HEK293 (cell line): Measurements from ENCODE around the gene NPHP4.

Experiments
- FEZF1 ChIP-seq: fragments of 450-650 bp; formaldehyde crosslinking; IDR thresholded peaks from 2 replicates; pipeline ENCODE4 v1.5.1; 2016; ENCODE audit warnings: missing biosample characterization, missing genetic modification characterization
- KLF10 ChIP-seq: fragments of 450-650 bp; IDR thresholded peaks from 2 replicates; pipeline ENCODE4 v1.5.1; 2018; ENCODE audit warnings: missing biosample characterization, mild to moderate bottlenecking, missing genetic modification characterization
- ZNF302 ChIP-seq: fragments of 450-650 bp; formaldehyde crosslinking; IDR thresholded peaks from 2 replicates; pipeline ENCODE4 v1.5.1; 2016; ENCODE audit warnings: missing biosample characterization, missing genetic modification characterization, low read depth
- ZNF621 ChIP-seq: fragments of 450-650 bp; formaldehyde crosslinking; IDR thresholded peaks from 2 replicates; pipeline ENCODE4 v1.5.1; 2017; ENCODE audit warnings: missing biosample characterization, missing genetic modification characterization
- ZNF670 ChIP-seq: fragments of 450-650 bp; formaldehyde crosslinking; IDR thresholded peaks from 2 replicates; pipeline ENCODE4 v1.5.1; 2016; ENCODE audit warnings: missing biosample characterization, missing genetic modification characterization, low read depth
- TF ChIP-seq, protein P1 (sequence below): fragments of 450-650 bp; formaldehyde crosslinking; IDR thresholded peaks from 2 replicates; pipeline ENCODE4 v1.5.1; 2016; ENCODE audit warnings: missing biosample characterization, missing genetic modification characterization, low read depth
- TF ChIP-seq, protein P2 (sequence below): fragments of 450-650 bp; formaldehyde crosslinking; IDR thresholded peaks from 2 replicates; pipeline ENCODE4 v1.5.1; 2016; ENCODE audit warnings: missing biosample characterization, missing genetic modification characterization
- TF ChIP-seq, protein P3 (sequence below): fragments of 450-650 bp; formaldehyde crosslinking; IDR thresholded peaks from 2 replicates; pipeline ENCODE4 v1.5.1; 2016; ENCODE audit warnings: missing biosample characterization, missing genetic modification characterization
- TF ChIP-seq, protein P4 (sequence below): fragments of 450-650 bp; formaldehyde crosslinking; IDR thresholded peaks from 2 replicates; pipeline ENCODE4 v1.5.1; 2016; ENCODE audit warnings: missing biosample characterization, missing genetic modification characterization

DNA sequence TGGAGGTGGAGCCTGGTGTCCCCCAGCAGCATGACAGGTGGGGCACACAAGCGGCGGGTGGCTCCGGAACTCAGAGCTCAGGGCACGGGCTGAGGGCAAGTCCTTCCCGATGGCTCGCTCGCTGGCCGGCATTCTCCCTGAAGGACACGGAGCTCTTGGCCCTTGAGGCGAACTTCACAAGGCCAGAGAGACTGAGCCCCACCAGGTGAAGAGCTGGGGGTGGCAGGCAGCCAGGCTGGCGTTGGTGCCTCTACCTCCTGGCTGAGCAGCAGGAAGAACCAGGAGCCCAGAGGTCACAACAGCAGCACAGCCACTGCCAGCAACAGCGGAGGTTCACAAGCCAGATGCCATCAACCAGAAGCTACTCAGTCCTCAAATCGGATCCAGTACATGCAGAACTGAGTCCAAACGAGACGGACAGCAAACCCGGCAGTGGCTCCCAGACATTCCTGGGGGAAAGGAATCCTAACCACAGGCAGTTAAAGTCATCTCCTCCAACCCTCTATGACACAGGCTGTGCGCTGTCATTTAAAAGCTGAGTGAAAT, 54.1 kb downstream of the NPHP4 start:
- TF ChIP-seq, protein P1, sequence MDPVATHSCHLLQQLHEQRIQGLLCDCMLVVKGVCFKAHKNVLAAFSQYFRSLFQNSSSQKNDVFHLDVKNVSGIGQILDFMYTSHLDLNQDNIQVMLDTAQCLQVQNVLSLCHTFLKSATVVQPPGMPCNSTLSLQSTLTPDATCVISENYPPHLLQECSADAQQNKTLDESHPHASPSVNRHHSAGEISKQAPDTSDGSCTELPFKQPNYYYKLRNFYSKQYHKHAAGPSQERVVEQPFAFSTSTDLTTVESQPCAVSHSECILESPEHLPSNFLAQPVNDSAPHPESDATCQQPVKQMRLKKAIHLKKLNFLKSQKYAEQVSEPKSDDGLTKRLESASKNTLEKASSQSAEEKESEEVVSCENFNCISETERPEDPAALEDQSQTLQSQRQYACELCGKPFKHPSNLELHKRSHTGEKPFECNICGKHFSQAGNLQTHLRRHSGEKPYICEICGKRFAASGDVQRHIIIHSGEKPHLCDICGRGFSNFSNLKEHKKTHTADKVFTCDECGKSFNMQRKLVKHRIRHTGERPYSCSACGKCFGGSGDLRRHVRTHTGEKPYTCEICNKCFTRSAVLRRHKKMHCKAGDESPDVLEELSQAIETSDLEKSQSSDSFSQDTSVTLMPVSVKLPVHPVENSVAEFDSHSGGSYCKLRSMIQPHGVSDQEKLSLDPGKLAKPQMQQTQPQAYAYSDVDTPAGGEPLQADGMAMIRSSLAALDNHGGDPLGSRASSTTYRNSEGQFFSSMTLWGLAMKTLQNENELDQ: no peak
- TF ChIP-seq ZNF302 (no peak), ZNF621 (no peak), ZNF670 (tag by site-specific recombination) (no peak), KLF10 (tag by site-specific recombination) (no peak), FEZF1 (no peak)
- TF ChIP-seq, protein P2, sequence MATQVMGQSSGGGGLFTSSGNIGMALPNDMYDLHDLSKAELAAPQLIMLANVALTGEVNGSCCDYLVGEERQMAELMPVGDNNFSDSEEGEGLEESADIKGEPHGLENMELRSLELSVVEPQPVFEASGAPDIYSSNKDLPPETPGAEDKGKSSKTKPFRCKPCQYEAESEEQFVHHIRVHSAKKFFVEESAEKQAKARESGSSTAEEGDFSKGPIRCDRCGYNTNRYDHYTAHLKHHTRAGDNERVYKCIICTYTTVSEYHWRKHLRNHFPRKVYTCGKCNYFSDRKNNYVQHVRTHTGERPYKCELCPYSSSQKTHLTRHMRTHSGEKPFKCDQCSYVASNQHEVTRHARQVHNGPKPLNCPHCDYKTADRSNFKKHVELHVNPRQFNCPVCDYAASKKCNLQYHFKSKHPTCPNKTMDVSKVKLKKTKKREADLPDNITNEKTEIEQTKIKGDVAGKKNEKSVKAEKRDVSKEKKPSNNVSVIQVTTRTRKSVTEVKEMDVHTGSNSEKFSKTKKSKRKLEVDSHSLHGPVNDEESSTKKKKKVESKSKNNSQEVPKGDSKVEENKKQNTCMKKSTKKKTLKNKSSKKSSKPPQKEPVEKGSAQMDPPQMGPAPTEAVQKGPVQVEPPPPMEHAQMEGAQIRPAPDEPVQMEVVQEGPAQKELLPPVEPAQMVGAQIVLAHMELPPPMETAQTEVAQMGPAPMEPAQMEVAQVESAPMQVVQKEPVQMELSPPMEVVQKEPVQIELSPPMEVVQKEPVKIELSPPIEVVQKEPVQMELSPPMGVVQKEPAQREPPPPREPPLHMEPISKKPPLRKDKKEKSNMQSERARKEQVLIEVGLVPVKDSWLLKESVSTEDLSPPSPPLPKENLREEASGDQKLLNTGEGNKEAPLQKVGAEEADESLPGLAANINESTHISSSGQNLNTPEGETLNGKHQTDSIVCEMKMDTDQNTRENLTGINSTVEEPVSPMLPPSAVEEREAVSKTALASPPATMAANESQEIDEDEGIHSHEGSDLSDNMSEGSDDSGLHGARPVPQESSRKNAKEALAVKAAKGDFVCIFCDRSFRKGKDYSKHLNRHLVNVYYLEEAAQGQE: no peak
- TF ChIP-seq, protein P3, sequence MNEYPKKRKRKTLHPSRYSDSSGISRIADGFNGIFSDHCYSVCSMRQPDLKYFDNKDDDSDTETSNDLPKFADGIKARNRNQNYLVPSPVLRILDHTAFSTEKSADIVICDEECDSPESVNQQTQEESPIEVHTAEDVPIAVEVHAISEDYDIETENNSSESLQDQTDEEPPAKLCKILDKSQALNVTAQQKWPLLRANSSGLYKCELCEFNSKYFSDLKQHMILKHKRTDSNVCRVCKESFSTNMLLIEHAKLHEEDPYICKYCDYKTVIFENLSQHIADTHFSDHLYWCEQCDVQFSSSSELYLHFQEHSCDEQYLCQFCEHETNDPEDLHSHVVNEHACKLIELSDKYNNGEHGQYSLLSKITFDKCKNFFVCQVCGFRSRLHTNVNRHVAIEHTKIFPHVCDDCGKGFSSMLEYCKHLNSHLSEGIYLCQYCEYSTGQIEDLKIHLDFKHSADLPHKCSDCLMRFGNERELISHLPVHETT: no peak
- TF ChIP-seq, protein P4, sequence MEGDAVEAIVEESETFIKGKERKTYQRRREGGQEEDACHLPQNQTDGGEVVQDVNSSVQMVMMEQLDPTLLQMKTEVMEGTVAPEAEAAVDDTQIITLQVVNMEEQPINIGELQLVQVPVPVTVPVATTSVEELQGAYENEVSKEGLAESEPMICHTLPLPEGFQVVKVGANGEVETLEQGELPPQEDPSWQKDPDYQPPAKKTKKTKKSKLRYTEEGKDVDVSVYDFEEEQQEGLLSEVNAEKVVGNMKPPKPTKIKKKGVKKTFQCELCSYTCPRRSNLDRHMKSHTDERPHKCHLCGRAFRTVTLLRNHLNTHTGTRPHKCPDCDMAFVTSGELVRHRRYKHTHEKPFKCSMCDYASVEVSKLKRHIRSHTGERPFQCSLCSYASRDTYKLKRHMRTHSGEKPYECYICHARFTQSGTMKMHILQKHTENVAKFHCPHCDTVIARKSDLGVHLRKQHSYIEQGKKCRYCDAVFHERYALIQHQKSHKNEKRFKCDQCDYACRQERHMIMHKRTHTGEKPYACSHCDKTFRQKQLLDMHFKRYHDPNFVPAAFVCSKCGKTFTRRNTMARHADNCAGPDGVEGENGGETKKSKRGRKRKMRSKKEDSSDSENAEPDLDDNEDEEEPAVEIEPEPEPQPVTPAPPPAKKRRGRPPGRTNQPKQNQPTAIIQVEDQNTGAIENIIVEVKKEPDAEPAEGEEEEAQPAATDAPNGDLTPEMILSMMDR: no peak
